ENCODE measurements around the gene HTD2.

DNA sequence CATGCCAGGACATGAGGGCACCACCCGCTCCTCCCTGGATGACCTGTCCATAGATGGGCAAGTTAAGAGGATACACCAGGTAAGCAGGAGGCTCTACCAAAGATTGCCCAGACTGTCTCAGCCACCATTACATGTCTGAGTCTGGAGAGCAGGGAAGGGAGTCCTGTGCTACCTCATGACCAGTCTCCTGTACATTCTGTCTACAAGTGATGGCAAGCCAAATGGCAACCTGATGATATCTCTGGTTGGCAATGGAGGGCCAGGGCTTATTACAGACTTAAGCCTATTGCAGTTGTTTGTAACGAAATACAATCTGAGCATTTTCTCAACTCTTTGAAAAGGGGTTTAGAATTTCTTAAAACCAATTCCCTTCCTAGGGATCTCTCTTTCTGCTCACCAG, 37.0 kb upstream of the HTD2 start:
- TF ChIP-seq POLR2A (IDR thresholded peaks at IDR 0.05): no peak
- TF ChIP-seq, protein P1, sequence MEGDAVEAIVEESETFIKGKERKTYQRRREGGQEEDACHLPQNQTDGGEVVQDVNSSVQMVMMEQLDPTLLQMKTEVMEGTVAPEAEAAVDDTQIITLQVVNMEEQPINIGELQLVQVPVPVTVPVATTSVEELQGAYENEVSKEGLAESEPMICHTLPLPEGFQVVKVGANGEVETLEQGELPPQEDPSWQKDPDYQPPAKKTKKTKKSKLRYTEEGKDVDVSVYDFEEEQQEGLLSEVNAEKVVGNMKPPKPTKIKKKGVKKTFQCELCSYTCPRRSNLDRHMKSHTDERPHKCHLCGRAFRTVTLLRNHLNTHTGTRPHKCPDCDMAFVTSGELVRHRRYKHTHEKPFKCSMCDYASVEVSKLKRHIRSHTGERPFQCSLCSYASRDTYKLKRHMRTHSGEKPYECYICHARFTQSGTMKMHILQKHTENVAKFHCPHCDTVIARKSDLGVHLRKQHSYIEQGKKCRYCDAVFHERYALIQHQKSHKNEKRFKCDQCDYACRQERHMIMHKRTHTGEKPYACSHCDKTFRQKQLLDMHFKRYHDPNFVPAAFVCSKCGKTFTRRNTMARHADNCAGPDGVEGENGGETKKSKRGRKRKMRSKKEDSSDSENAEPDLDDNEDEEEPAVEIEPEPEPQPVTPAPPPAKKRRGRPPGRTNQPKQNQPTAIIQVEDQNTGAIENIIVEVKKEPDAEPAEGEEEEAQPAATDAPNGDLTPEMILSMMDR (IDR thresholded peaks at IDR 0.05): no peak
